Psoas muscle (tissue), 8 donors: Measurements from ENCODE around the gene EEF2. TPM values are rescaled to one million over a fixed set of nuclear protein-coding genes. Genes with fewer than 3 reads are reported as not detected.
A peak's percentile ranks its signal among the peaks of the same experiment; 100 is the strongest.
"Not testable (repeated sequence)": the region's sequence is repeated elsewhere in the genome, so short reads cannot be mapped to it uniquely, and the experiment has no call there.

Experiments used
- ATAC-seq, 4 donors: fragments of 200-7000 bp; cut with Tn5 transposase; one replicate each; pipeline ENCODE4 v1.9.1; 2020; ENCODE audit warnings: moderate library complexity in 3 of 4, mild to moderate bottlenecking in 2 of 4
- DNase-seq, 2 donors: peaks; one replicate each; pipeline ENCODE4 v3.0.0-alpha.2; 2020
- H3K27ac ChIP-seq: fragments of 200-600 bp; one replicate; pipeline ENCODE4 v1.8.0; 2022
- H3K27me3 ChIP-seq, 3 donors: fragments of 200-600 bp in 1 of 3; one replicate each; pipeline versions ENCODE4 v1.6.1 to v1.8.0; 2013 to 2022; ENCODE audit warnings: low read length in 2 of 3, mild to moderate bottlenecking in 2 of 3, moderate library complexity in 1 of 3; ENCODE audit not compliant: insufficient read depth in 3 of 3
- H3K36me3 ChIP-seq, 2 donors: fragments of 200-600 bp in 1 of 2; one replicate each; pipeline versions ENCODE4 v1.6.1 to v1.8.0; 2013 to 2022; ENCODE audit warnings: low read depth in 1 of 2, mild to moderate bottlenecking in 1 of 2, moderate library complexity in 1 of 2; ENCODE audit not compliant: insufficient read depth in 1 of 2
- H3K4me1 ChIP-seq: fragments of 200-600 bp; one replicate; pipeline ENCODE4 v1.8.0; 2022
- H3K4me3 ChIP-seq: fragments of 200-600 bp; one replicate; pipeline ENCODE4 v1.8.0; 2022; ENCODE audit warnings: mild to moderate bottlenecking
- H3K9me3 ChIP-seq: fragments of 200-600 bp; one replicate; pipeline ENCODE4 v1.8.0; 2022
- CTCF ChIP-seq: fragments of 200-600 bp; IDR thresholded peaks from one replicate; pipeline ENCODE4 v1.8.0; 2022; ENCODE audit warnings: antibody characterized with exemption
- WGBS, 3 donors: extraction: QIAGEN DNeasy Blood & Tissue Kit; methylation state at CpG; one replicate each; pipeline versions ENCODE4 v1.1.6 to v1.1.7; 2013; 5-methylcytosine and 5-hydroxymethylcytosine counted together
- intact Hi-C, 2 donors: fragments of 100-400 bp; cut with DNase I; formaldehyde crosslinking; loops; one replicate each; pipeline versions ENCODE4 v1.11.0 to v1.14.2; 2022
- polyA plus RNA-seq, 3 donors: library from polyadenylated mRNA; stranded (reverse); fragments of 200-250 nt; gene quantifications; one replicate each; pipeline ENCODE4 v1.2.3, GENCODE V29; 2013
- total RNA-seq, 4 donors: library from RNA; stranded (reverse); fragmentation: NEBNext Ultra II Directional in 2 of 4; extraction: Animal tissue kit (Norgen Biotek cat#: 25700) in 2 of 4; gene quantifications; one replicate each; pipeline versions ENCODE4 v1.2.1 to v1.2.4, GENCODE V29; 2021 to 2023
- donor health status: healthy with polysubstance abuse.
- donor health status: DM: no; HTN: no; CAD: no; lungs with moderate emphysema.
- donor health status: Bipolar disorder and iron deficiency.
- donor health status: healthy.
- donor health status: DM: yes; HTN: yes; CAD: no.
- donor health status: DM: no; HTN: no; CAD: no.
- donor health status: DM: no; HTN: no; CAD: no.
- donor health status: DM: yes; HTN: yes; CAD: no.

Gene EEF2
- total and polyA plus RNA-seq, 7 donors = 1,416 to 3,628 (median 2,332) TPM

- DNase-seq (no peak), ATAC-seq (no peak)
- Histone ChIP-seq H3K9me3 (no peaks in the 10 kb centered on the region), H3K27ac (peak overlapping the region; percentile 78), H3K27me3 (no peaks in the 10 kb centered on the region), H3K36me3 (peaks cover 5 to 23% of the 10 kb centered on the region in 2 donors), H3K4me3 (no peak overlapping the region), H3K4me1 (peaks cover 75% of the 10 kb centered on the region)
- intact Hi-C loops = loop anchor here in 1 of 2 donors (5.0 kb wide), 1 partner anchor 34 kb away; no protein-coding TSS in a partner anchor
- 94 to 95% (median 95%) methylated on average over 33 of the region's 33 CpGs for WGBS, 3 donors
- no peak for TF ChIP-seq CTCF
These were observed 27.8 kb upstream of the EEF2 start for GRCh38 chr19:4012975-4013634.

GRCh38 chr19:4012092-4012974 is 27.1 kb upstream of the EEF2 start:
- Histone ChIP-seq H3K4me1 (peaks cover 73% of the 10 kb centered on the region), H3K27ac (peak overlapping the region; percentile 78), H3K9me3 (no peaks in the 10 kb centered on the region), H3K27me3 (no peaks in the 10 kb centered on the region), H3K36me3 (peaks cover 5 to 21% of the 10 kb centered on the region in 2 donors), H3K4me3 (peak overlapping the region; percentile 34)
- ATAC-seq (peak in 2 of 4 donors; percentile 29 to 47), DNase-seq (no peak)
- intact Hi-C loops = loop anchor here in 1 of 2 donors (5.0 kb wide), 1 partner anchor 35 kb away; no protein-coding TSS in a partner anchor
- no peak for TF ChIP-seq CTCF
- 60 to 62% (median 60%) methylated on average over 27 of the region's 27 CpGs for WGBS, 3 donors

- not testable (repeated sequence) for ATAC-seq, H3K27me3 ChIP-seq, H3K9me3 ChIP-seq, DNase-seq
- Histone ChIP-seq H3K4me3 (peak overlapping the region; percentile 87), H3K27ac (peak overlapping the region; percentile 91), H3K36me3 (peaks cover 5 to 21% of the 10 kb centered on the region in 2 donors), H3K4me1 (peaks cover 70% of the 10 kb centered on the region)
- WGBS, 3 donors = 41 to 63% (median 43%) methylated on average over 6 of the region's 6 CpGs
- intact Hi-C loops = loop anchor here in 1 of 2 donors (5.0 kb wide), 1 partner anchor 36 kb away; no protein-coding TSS in a partner anchor
These were observed 26.2 kb upstream of the EEF2 start for GRCh38 chr19:4011430-4011829.

GRCh38 chr19:4010808-4011110 is 25.5 kb upstream of the EEF2 start:
- no peak for ATAC-seq
- H3K4me1 ChIP-seq = peaks cover 64% of the 10 kb centered on the region
- whole genome bisulfite sequencing, 3 donors = 49 to 60% (median 49%) methylated on average over 14 of the region's 14 CpGs
- H3K27me3 ChIP-seq = no peaks in the 10 kb centered on the region
- peak overlapping the region; percentile 91 for H3K27ac ChIP-seq
- TF ChIP-seq CTCF = no peak
- intact Hi-C loops = loop anchor here in 1 of 2 donors (5.0 kb wide), 1 partner anchor 37 kb away; no protein-coding TSS in a partner anchor
- H3K36me3 ChIP-seq = peaks cover 5 to 21% of the 10 kb centered on the region in 2 donors
- no peaks in the 10 kb centered on the region for H3K9me3 ChIP-seq
- no peak for DNase-seq
- peak overlapping the region; percentile 87 for H3K4me3 ChIP-seq
